HCT116 (cell line): ENCODE results near the gene CDK14.

Experiments used
- POLR2A ChIP-seq: IDR thresholded peaks from 2 replicates; pipeline ENCODE4 v1.7.0; 2011; ENCODE audit warnings: borderline replicate concordance; ENCODE audit not compliant: insufficient read depth, insufficient read length; ENCODE audit errors: extremely low read depth
- TF ChIP-seq, protein P1 (sequence below), 3 experiments: fragments of 200-600 bp in 1 of 3; sonication (generic) in 1 of 3; IDR thresholded peaks in 2 of 3; conservative IDR thresholded peaks in 1 of 3; 2 replicates each; pipeline ENCODE4 v1.5.1; 2012 to 2017; ENCODE audit warnings: low read depth in 2 of 3, low read length in 2 of 3, antibody characterized with exemption in 1 of 3, borderline replicate concordance in 1 of 3, control low read depth in 1 of 3, mild to moderate bottlenecking in 1 of 3, mixed read lengths in 1 of 3, mixed run types in 1 of 3, moderate library complexity in 1 of 3; ENCODE audit not compliant: insufficient read depth in 1 of 3

DNA sequence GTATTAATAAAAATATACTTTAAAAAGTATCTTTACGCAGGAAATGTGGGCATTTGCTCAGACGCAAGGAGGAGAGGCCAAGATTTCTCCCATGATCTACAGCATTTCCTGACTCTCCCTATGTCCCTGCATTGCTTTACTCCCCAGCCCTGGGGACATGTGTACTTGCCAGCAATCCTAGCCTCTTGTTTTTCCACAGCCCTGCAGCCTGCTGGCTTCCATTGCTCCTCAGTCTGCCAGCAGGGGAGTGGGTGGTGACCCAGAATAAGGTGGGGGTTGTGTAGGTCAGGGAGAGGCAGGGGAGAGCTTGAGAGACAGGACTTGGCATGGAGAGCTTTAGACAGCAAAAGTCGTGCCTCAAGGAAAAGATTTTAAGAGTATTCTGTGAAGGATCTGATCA lies 307.7 kb downstream of the CDK14 start:
- TF ChIP-seq, protein P1, sequence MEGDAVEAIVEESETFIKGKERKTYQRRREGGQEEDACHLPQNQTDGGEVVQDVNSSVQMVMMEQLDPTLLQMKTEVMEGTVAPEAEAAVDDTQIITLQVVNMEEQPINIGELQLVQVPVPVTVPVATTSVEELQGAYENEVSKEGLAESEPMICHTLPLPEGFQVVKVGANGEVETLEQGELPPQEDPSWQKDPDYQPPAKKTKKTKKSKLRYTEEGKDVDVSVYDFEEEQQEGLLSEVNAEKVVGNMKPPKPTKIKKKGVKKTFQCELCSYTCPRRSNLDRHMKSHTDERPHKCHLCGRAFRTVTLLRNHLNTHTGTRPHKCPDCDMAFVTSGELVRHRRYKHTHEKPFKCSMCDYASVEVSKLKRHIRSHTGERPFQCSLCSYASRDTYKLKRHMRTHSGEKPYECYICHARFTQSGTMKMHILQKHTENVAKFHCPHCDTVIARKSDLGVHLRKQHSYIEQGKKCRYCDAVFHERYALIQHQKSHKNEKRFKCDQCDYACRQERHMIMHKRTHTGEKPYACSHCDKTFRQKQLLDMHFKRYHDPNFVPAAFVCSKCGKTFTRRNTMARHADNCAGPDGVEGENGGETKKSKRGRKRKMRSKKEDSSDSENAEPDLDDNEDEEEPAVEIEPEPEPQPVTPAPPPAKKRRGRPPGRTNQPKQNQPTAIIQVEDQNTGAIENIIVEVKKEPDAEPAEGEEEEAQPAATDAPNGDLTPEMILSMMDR (IDR thresholded peaks at IDR 0.05 in 2 of 3, conservative IDR thresholded peaks at IDR 0.05 in 1 of 3; ENCODE audit: borderline replicate concordance in 1 of 3, insufficient read depth in 1 of 3, low read depth in 2 of 3, low read length in 2 of 3), result no peak
- no peak for TF ChIP-seq POLR2A
